ENCODE measurements around the gene GRIK1. TPM values are rescaled to one million over a fixed set of nuclear protein-coding genes. Genes with fewer than 3 reads are reported as not detected.

The GRIK1 gene
- total RNA-seq, 1 experiment from 2014 or later, result 0.09 TPM

- DNase-seq (ENCODE audit: low spot score) (no peak), ATAC-seq (peak; percentile 76)
- TF ChIP-seq PRDM15 (CRISPR knock-in tag; IDR thresholded peaks at IDR 0.05), result no peak
- TF ChIP-seq GRHL2 (CRISPR knock-in tag; IDR thresholded peaks at IDR 0.05; ENCODE audit: insufficient replicate concordance, severe bottlenecking), result no peak
- TF ChIP-seq USF1 (CRISPR knock-in tag; IDR thresholded peaks at IDR 0.05), result no peak
- TF ChIP-seq ZNF671 (CRISPR knock-in tag; IDR thresholded peaks at IDR 0.05), result no peak
- no peak for TF ChIP-seq ATF1 (CRISPR knock-in tag; IDR thresholded peaks at IDR 0.05)
- no peak for TF ChIP-seq ZNF532 (CRISPR knock-in tag; IDR thresholded peaks at IDR 0.05; ENCODE audit: borderline replicate concordance)
- no peaks in the 10 kb centered on the region for H3K27me3 Mint-ChIP-seq (ENCODE audit: low read depth)
- ChIA-PET POLR2A (no interaction called here), CTCF (interaction anchor here (0.6 to 0.7 kb wide), 3 partner anchors 109 to 291 kb away, joined by 3 read pairs; no protein-coding TSS in a partner anchor)
- no peak overlapping the region for H3K27ac Mint-ChIP-seq
- H3K36me3 Mint-ChIP-seq, result no peaks in the 10 kb centered on the region
- peaks cover 18% of the 10 kb centered on the region for H3K4me1 Mint-ChIP-seq
- H3K4me3 Mint-ChIP-seq, result no peak overlapping the region
- peaks cover 5% of the 10 kb centered on the region for H3K9me3 Mint-ChIP-seq
Measured at GRCh38 chr21:29953072-29953471, 13.3 kb upstream of the GRIK1 start.

GRCh38 chr21:29951911-29952310, 12.1 kb upstream of the GRIK1 start:
- no peaks in the 10 kb centered on the region for H3K36me3 Mint-ChIP-seq
- ATAC-seq (no peak), DNase-seq (ENCODE audit: low spot score) (no peak)
- peaks cover 26% of the 10 kb centered on the region for H3K4me1 Mint-ChIP-seq
- no peak overlapping the region for H3K4me3 Mint-ChIP-seq
- H3K9me3 Mint-ChIP-seq, result no peaks in the 10 kb centered on the region
- no peak for TF ChIP-seq GABPB1 (CRISPR knock-in tag; IDR thresholded peaks at IDR 0.05)
- TF ChIP-seq USF1 (CRISPR knock-in tag; IDR thresholded peaks at IDR 0.05), result no peak
- no peak for TF ChIP-seq NFATC4 (CRISPR knock-in tag; IDR thresholded peaks at IDR 0.05)
- no peak for TF ChIP-seq PRRX2 (CRISPR knock-in tag; IDR thresholded peaks at IDR 0.05)
- TF ChIP-seq RORB (CRISPR knock-in tag; IDR thresholded peaks at IDR 0.05), result no peak
- TF ChIP-seq IRF1 (CRISPR knock-in tag; IDR thresholded peaks at IDR 0.05), result no peak
- no peak for TF ChIP-seq JAZF1 (CRISPR knock-in tag; IDR thresholded peaks at IDR 0.05)
- TF ChIP-seq ZBTB43 (CRISPR knock-in tag; IDR thresholded peaks at IDR 0.05), result no peak
- no peak for TF ChIP-seq FOXK1 (CRISPR knock-in tag; IDR thresholded peaks at IDR 0.05)
- no peak for TF ChIP-seq NR3C1 (CRISPR knock-in tag; conservative IDR thresholded peaks at IDR 0.05; ENCODE audit: low read depth)
- TF ChIP-seq CTCF (IDR thresholded peaks at IDR 0.05), result no peak
- TF ChIP-seq ZNF671 (CRISPR knock-in tag; IDR thresholded peaks at IDR 0.05), result no peak
- no peak for TF ChIP-seq NR1H2 (CRISPR knock-in tag; IDR thresholded peaks at IDR 0.05)
- TF ChIP-seq ZBTB21 (CRISPR knock-in tag; IDR thresholded peaks at IDR 0.05; ENCODE audit: borderline replicate concordance), result no peak
- no peak for TF ChIP-seq ZNF416 (CRISPR knock-in tag; IDR thresholded peaks at IDR 0.05)
- no peak for TF ChIP-seq JUN (CRISPR knock-in tag; IDR thresholded peaks at IDR 0.05)
- no peak for TF ChIP-seq ATF1 (CRISPR knock-in tag; IDR thresholded peaks at IDR 0.05)
- ChIA-PET CTCF (no interaction called here), POLR2A (no interaction called here)
- H3K27ac Mint-ChIP-seq, result no peak overlapping the region
- H3K27me3 Mint-ChIP-seq (ENCODE audit: low read depth), result no peaks in the 10 kb centered on the region
